ENCODE results near the gene FYB1. TPM values are rescaled to one million over a fixed set of nuclear protein-coding genes. Genes with fewer than 3 reads are reported as not detected.

Gene FYB1
- polyA plus RNA-seq, 3 donors from 2014 or later: 50.6 to 205 (median 80.2) TPM

DNA sequence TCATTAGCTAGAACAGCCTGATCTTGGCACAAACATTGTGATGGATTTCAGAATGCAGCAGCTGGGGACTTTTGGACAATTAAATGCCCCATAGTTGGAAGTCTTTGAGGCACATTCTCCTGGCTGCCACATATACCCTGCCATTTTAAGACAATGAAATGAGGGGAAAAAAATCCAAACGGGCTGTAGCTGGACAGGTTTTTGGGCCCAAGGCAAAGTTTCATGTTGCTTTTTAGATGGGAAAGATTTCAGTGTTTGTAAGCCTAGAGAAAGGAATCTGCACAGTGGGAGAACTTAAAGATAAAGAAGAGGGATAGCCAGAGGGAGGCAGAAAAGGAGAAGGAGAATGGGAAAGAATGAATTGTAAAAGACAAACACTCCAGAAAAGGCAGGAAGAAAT lies 115.1 kb downstream of the FYB1 start:
- Mint-ChIP-seq H3K4me3 (no peak overlapping the region), H3K9me3 (no peaks in the 10 kb centered on the region), H3K4me1 (peaks cover 26 to 30% of the 10 kb centered on the region in 2 donors), H3K36me3 (peaks cover 14 to 42% (median 27%) of the 10 kb centered on the region in 3 donors), H3K27ac (peak overlapping the region in 3 of 6 donors; percentile 17 to 28 (median 19)), H3K27me3 (ENCODE audit: low read depth in 3 of 3) (peaks cover 0 to 14% (median 8%) of the 10 kb centered on the region in 3 donors)
- no peak for DNase-seq

DNA sequence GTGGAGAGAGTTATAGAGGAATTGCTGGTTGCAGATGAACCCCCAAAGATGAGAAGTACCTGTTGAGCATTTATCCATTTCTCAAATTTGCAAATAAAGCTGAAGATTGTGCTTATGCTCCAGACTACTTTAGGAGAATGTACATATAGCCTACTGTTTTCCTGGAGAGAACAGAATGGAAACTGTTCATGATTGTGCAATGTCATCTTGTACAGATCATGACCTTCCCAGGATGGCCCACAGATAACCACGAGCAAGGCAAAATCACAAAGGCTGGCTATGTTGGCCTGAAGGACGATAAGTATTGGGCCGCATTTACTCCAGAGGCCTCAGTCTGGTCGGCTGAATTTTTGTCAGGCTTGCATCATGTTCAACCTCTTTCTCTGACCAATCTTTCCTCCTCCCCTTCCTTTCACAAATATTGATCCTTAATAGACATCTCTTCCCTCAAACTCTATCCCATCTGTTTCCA lies 116.6 kb downstream of the FYB1 start:
- peaks cover 0 to 19% (median 8%) of the 10 kb centered on the region in 3 donors for H3K27me3 Mint-ChIP-seq (ENCODE audit: low read depth in 3 of 3)
- no peak for DNase-seq
- H3K9me3 Mint-ChIP-seq: no peaks in the 10 kb centered on the region
- H3K4me1 Mint-ChIP-seq: peaks cover 28 to 34% of the 10 kb centered on the region in 2 donors
- H3K36me3 Mint-ChIP-seq: peaks cover 14 to 32% (median 24%) of the 10 kb centered on the region in 3 donors
- H3K4me3 Mint-ChIP-seq: no peak overlapping the region
- peak overlapping the region in 3 of 6 donors; percentile 18 to 80 (median 55) for H3K27ac Mint-ChIP-seq

DNA sequence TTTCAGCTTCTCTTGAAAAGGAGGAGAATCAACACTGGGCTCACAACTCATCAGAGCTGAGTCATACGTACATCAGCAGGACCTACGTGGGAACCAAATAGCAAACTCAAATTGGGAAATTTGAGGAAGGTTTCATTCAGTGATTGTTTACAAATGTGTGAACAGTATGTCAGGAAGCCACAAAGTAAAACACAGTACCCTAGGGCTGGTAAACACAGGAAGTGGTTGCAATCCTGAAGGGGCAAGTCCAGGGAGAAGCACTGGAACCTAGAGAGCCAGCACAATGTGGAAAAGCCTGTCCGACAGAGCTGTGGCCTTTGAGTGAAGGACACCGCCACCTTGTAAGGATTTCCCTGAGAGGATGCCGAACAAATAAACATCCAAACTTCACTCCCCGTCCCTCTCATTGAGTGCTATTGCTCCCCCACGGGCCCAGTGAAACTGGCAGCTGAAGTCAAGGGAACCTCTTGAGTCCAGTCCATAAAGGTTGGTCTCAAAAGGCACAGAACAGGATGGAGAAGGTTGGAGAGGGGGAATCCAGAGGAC lies 118.4 kb downstream of the FYB1 start:
- Mint-ChIP-seq H3K27me3 (ENCODE audit: low read depth in 3 of 3) (peaks cover 0 to 23% (median 11%) of the 10 kb centered on the region in 3 donors), H3K9me3 (no peaks in the 10 kb centered on the region), H3K4me1 (peaks cover 28% of the 10 kb centered on the region in 2 donors), H3K4me3 (peak overlapping the region in 2 of 5 donors; percentile 46 to 48), H3K27ac (peak overlapping the region; percentile 47 to 90 (median 82)), H3K36me3 (peaks cover 10 to 22% (median 19%) of the 10 kb centered on the region in 3 donors)
- DNase-seq: no peak

DNA sequence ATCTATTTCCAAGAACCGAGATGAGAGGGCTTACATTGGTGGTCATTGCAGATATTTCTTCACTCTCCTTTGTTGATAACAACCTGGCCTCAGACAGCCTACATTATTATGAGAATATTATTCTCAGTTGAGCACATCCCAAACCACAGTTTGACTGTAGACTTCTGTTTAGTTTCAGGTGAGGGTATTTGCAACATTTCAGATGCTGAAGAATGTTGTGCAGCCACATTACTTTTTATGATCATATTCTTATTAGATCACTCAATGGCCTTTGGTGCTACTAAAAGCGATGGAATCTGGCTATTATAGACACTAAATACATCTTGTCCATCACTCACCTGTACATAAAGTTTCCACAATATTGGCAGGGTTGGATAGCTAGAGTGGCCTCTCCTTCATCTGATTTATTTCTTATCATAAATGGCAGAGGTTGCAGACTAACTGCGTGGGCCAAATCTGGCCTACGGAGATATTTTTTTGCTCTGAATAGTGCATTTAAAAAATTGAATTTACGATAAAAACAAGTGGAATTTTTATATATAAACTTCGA lies 119.0 kb downstream of the FYB1 start:
- H3K27me3 Mint-ChIP-seq (ENCODE audit: low read depth in 3 of 3): peaks cover 0 to 23% (median 13%) of the 10 kb centered on the region in 3 donors
- no peaks in the 10 kb centered on the region for H3K9me3 Mint-ChIP-seq
- DNase-seq: no peak
- H3K4me1 Mint-ChIP-seq: peaks cover 28% of the 10 kb centered on the region in 2 donors
- H3K36me3 Mint-ChIP-seq: peaks cover 10 to 20% (median 19%) of the 10 kb centered on the region in 3 donors
- H3K4me3 Mint-ChIP-seq: peak overlapping the region in 3 of 5 donors; percentile 1 to 15 (median 5)
- peak overlapping the region; percentile 8 to 86 (median 81) for H3K27ac Mint-ChIP-seq

DNA sequence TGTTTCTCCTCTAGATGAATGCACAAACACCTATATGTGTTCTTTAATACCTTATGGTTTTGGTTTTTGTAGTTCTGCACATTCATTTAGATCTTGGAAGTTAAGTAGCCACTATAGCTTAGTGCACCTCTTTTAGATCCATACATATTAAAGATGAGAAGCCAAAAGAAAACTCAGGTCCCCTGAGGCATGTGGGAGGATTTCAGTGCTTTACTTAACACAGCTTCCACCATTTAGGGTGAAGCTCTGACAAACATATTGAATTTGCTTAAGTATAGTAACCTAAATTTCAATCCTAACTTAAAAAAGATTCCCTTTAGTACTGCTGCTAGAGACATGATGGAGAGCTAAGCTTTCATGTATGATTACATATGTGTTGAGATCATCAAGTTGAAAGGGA lies 119.5 kb downstream of the FYB1 start:
- H3K4me1 Mint-ChIP-seq: peaks cover 28% of the 10 kb centered on the region in 2 donors
- H3K36me3 Mint-ChIP-seq: peaks cover 10 to 20% (median 19%) of the 10 kb centered on the region in 3 donors
- peaks cover 0 to 21% (median 13%) of the 10 kb centered on the region in 3 donors for H3K27me3 Mint-ChIP-seq (ENCODE audit: low read depth in 3 of 3)
- H3K27ac Mint-ChIP-seq: peak overlapping the region; percentile 8 to 86 (median 81)
- DNase-seq: no peak
- H3K4me3 Mint-ChIP-seq: peak overlapping the region in 2 of 5 donors; percentile 1 to 5
- no peaks in the 10 kb centered on the region for H3K9me3 Mint-ChIP-seq

DNA sequence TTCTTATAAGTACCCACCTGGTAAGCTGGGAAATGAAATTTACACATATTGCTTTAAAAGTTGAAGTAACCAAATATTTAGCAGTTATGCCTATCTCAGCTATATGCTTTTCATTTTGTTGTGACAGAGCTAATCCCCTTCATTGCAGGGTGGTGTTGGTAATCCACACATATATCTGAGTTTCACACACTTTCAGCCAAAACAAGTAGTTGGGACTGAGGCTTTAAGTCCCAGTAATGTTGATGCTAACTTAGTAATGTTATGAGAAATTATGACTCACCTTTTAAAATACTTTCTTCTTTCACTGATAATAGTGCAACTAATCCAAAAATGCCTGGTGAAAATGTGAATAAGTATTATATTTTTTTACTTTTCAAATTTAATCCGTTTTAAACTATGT lies 126.0 kb downstream of the FYB1 start:
- Mint-ChIP-seq H3K4me1 (no peaks in the 10 kb centered on the region), H3K4me3 (no peak overlapping the region), H3K27ac (no peak overlapping the region), H3K27me3 (ENCODE audit: low read depth in 3 of 3) (peaks cover 3 to 30% (median 17%) of the 10 kb centered on the region in 3 donors), H3K9me3 (no peaks in the 10 kb centered on the region), H3K36me3 (no peaks in the 10 kb centered on the region)
- no peak for DNase-seq

DNA sequence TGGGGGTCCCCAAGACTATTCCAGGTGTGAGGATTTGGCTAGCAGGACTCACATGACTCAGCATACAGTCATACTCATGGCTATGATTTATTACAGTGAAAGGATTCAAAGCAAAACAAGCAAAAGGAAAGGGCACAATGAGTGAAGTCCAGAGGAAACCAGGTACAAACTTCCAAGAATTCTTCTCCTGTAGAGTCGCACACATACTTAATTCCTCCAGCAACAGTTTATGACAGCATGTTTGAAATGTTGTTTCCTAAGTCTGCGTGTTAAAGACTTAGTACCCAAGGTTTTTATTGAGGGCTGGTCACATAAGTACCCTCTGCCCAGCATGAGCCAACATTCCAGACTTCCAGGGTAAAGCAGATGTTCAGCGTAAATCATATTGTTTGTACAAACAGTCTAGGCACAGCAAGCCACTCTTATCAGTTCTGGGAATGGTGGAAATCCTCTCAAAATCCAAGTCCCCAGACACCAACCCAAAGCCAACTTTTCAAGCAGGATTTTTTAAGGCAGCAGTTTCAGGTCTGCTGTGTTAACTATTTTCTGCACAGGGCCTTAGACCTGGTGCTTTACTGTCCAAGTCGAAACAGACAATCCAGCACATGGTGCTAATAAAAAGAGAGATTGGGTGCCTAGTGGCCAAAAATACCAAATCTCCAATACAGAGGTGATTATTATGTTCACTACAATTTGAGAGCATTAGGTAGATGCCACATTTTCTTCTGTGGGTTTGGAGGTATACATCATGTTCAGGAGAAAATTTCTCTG lies 126.6 kb downstream of the FYB1 start:
- H3K27ac Mint-ChIP-seq: no peak overlapping the region
- no peak overlapping the region for H3K4me3 Mint-ChIP-seq
- H3K4me1 Mint-ChIP-seq: no peaks in the 10 kb centered on the region
- H3K9me3 Mint-ChIP-seq: no peaks in the 10 kb centered on the region
- DNase-seq: no peak
- H3K36me3 Mint-ChIP-seq: no peaks in the 10 kb centered on the region
- H3K27me3 Mint-ChIP-seq (ENCODE audit: low read depth in 3 of 3): peaks cover 4 to 30% (median 17%) of the 10 kb centered on the region in 3 donors

DNA sequence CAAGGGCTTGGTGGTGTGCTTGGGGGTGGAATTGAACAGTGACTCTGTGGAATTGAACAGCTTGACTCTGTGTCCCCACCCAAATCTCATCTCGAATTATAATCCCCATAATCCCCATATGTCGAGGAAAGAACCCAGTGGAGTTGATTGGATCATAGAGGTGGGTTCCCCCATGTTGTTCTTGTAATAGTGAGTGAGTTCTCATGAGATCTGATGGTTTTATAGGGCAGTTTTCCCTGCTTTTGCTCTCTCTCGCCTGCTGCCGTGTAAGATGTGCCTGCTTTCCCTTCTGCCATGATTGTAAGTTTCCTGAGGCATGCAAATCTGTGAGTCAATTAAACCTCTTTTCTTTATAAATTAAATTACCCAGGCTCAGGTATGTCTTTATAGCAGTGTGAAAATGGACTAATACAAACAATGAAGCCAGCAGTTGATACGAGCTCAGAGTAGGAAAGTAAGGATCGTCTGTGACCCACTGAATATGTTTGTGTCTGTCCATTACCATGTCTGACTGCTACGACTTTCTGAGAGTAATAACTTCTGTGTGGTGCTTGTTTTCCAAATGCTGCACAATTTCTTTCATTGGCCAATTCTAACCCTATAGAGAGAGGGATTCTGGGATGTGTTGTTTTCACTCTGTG lies 127.3 kb downstream of the FYB1 start:
- H3K4me3 Mint-ChIP-seq: no peak overlapping the region
- no peak for DNase-seq
- H3K27ac Mint-ChIP-seq: no peak overlapping the region
- no peaks in the 10 kb centered on the region for H3K9me3 Mint-ChIP-seq
- no peaks in the 10 kb centered on the region for H3K36me3 Mint-ChIP-seq
- H3K4me1 Mint-ChIP-seq: no peaks in the 10 kb centered on the region
- peaks cover 4 to 32% (median 18%) of the 10 kb centered on the region in 3 donors for H3K27me3 Mint-ChIP-seq (ENCODE audit: low read depth in 3 of 3)

DNA sequence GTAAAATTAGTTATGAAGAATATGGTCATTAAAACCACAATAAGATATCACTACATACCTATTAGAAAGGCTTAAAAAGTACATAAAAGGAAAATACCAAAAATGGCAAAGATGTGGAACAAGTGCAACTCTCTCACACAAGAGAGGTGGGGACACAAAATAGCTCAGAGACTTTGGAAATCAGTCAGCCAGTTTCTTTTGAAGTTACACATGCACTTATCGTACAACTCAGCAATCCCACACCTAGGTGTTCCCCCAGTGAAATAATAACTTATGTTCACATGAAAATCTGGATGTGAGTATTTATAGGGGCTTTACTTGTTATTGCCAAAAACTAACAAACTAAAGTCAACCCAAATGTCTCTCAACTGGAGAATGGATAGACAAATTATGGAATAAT lies 135.4 kb downstream of the FYB1 start:
- no peak overlapping the region for H3K4me3 Mint-ChIP-seq
- DNase-seq: no peak
- peaks cover 0 to 2% of the 10 kb centered on the region in 2 donors for H3K4me1 Mint-ChIP-seq
- H3K27ac Mint-ChIP-seq: no peak overlapping the region
- peaks cover 6 to 25% (median 17%) of the 10 kb centered on the region in 3 donors for H3K27me3 Mint-ChIP-seq (ENCODE audit: low read depth in 3 of 3)
- H3K36me3 Mint-ChIP-seq: no peaks in the 10 kb centered on the region
- no peaks in the 10 kb centered on the region for H3K9me3 Mint-ChIP-seq

DNA sequence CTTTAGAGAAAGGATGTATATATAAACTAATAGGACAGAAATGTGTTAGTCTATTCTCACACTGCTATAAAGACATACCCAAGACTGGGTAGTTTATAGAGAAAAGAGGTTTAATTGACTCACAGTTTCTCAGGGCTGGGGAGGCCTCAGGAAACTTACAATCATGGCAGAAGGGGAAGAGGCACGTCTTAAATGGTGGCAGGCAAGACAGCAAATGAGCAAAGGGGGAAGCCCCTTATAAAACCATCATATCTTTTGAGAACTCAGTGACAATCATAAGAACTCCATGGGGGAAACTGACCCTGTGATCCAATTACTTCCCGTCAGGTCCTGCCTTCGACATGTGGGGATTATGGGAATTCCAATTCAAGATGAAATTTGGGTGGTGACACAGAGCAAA lies 136.4 kb downstream of the FYB1 start:
- Mint-ChIP-seq H3K4me3 (no peak overlapping the region), H3K27me3 (ENCODE audit: low read depth in 3 of 3) (peaks cover 2 to 18% (median 10%) of the 10 kb centered on the region in 3 donors), H3K9me3 (no peaks in the 10 kb centered on the region), H3K4me1 (peaks cover 0 to 2% of the 10 kb centered on the region in 2 donors), H3K36me3 (no peaks in the 10 kb centered on the region), H3K27ac (no peak overlapping the region)
- DNase-seq: no peak

DNA sequence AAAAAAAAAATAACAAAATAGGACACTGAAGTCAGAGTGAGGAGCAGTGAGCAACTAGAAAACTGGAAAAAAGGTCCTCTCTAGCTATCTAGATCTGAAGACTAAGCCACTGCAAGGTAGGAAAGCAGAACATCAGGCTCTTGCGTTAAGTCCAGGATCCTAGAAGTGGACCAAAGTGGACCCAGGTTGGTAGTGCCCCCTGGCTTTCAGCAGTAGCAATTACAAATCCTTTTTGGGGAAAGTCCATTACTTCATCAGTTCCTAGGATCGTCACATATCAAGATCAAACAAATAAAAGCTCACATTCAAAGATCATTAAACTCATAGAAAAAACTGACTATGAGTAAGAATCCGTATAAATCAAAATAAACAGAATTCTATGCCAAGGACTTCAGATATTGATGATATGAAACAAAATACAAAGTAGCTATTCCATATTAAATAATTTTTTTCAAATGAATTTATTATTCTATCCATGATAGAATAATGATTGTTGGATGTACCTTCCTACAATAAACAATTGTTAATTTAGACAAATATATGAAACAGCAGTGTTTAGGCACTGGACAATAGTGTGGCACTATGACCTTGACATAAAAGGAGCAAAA lies 138.7 kb downstream of the FYB1 start:
- peaks cover 5 to 15% of the 10 kb centered on the region in 2 donors for H3K4me1 Mint-ChIP-seq
- H3K36me3 Mint-ChIP-seq: no peaks in the 10 kb centered on the region
- DNase-seq: peak; percentile 51 to 60 (median 55)
- H3K9me3 Mint-ChIP-seq: no peaks in the 10 kb centered on the region
- H3K27ac Mint-ChIP-seq: no peak overlapping the region
- H3K4me3 Mint-ChIP-seq: no peak overlapping the region
- peaks cover 2 to 11% (median 7%) of the 10 kb centered on the region in 3 donors for H3K27me3 Mint-ChIP-seq (ENCODE audit: low read depth in 3 of 3)

DNA sequence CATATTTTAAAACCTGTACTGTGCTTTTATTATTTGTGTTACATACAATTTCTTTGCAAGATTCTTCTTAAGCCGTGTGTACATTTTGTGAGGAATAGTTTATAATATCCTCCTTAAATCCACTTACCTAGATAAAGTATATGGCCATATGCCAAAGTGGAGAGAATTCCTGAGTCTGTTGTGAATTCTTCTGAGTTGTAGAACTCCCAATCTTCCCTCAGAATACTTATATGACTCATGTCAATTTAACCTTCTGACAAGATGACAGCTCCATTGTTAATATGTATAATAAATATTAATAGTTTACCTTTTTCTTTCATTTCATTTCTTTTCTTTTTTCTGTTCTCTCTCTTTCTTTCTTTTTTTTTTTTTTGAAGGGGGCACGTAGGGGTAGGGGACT lies 139.2 kb downstream of the FYB1 start:
- peaks cover under 1 to 13% (median 10%) of the 10 kb centered on the region in 3 donors for H3K27me3 Mint-ChIP-seq (ENCODE audit: low read depth in 3 of 3)
- peaks cover 9 to 21% of the 10 kb centered on the region in 2 donors for H3K4me1 Mint-ChIP-seq
- no peak for DNase-seq
- no peaks in the 10 kb centered on the region for H3K36me3 Mint-ChIP-seq
- no peaks in the 10 kb centered on the region for H3K9me3 Mint-ChIP-seq
- no peak overlapping the region for H3K4me3 Mint-ChIP-seq
- H3K27ac Mint-ChIP-seq: no peak overlapping the region

DNA sequence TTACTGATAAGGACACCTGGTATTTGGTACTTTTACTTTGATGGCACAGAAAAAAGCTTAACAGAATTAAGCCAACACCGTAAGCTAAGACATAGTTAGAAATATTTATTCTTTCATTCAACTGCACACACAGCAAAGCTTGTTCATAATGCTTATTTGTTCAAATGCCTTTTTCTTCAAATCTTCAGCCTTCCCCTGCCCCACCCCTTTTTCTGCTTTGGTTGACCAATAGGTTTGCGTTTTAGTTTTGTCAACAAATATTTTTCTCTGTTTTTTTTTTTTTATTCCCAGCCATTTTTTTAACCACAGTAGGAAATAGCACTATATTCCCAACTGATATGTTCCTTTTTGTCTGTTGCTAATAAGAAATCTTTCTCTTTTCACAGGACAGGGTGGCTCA lies 140.2 kb downstream of the FYB1 start:
- Mint-ChIP-seq H3K4me3 (no peak overlapping the region), H3K27ac (no peak overlapping the region), H3K36me3 (no peaks in the 10 kb centered on the region), H3K4me1 (peaks cover 12 to 27% of the 10 kb centered on the region in 2 donors), H3K9me3 (no peaks in the 10 kb centered on the region), H3K27me3 (ENCODE audit: low read depth in 3 of 3) (peaks cover 0 to 19% (median 14%) of the 10 kb centered on the region in 3 donors)
- no peak for DNase-seq

Data from immature natural killer cell (primary cell).